GM18520 (cell line): ENCODE results near the gene PABPN1L.

Source experiments
- ATAC-seq: cut with Tn5 transposase; IDR thresholded peaks from one replicate; pipeline ENCODE4 v1.9.1; 2021; ENCODE audit not compliant: unreplicated experiment

The PABPN1L gene

GRCh38 chr16:88870608-88871348 lies 4.3 kb upstream of the PABPN1L start:
- ATAC-seq: no peak

DNA sequence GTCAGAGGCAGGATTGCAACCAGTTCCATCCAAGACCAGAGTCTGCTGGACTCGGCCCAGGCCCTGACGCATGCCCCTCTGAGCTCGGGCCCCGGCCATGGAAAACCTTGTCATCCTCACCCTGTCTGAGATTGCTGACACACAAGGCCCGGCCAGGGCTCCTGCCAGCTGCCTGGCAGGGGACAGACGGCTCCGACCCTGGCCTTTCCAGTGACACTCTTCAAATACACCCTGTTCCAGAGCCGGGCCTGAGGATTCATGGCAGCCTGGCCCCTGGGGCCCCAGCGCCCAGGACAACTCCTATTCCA lies 3.2 kb upstream of the PABPN1L start:
- no peak for ATAC-seq

- ATAC-seq: no peak
Measured at GRCh38 chr16:88868974-88869672, 2.7 kb upstream of the PABPN1L start.

- ATAC-seq: no peak
Measured at GRCh38 chr16:88867581-88868246, 1.3 kb upstream of the PABPN1L start.

DNA sequence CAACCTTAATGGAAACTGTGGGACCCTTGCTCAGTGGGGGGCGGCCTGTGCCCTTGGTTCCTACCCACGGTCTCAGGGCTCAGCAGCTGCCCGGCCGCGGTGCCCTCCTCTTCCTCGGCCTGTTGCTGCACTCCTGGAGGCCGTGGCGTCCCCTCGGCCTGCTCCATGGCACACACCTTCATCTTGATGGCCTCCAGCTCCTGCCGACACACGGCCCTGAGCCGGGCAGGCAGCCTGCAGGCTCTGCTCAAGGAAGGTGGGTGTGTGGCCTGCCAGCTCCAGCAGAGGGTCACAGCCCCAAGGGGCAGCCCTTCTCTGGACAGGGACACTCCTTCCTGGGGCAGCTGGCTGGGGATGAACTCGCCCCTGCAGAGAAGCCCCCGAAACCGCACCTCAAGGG lies 718 bp downstream of the PABPN1L start:
- ATAC-seq: no peak

GRCh38 chr16:88865310-88865709 lies 1.1 kb downstream of the PABPN1L start:
- no peak for ATAC-seq

- ATAC-seq: no peak
Measured at GRCh38 chr16:88864521-88864920, 1.9 kb downstream of the PABPN1L start.

DNA sequence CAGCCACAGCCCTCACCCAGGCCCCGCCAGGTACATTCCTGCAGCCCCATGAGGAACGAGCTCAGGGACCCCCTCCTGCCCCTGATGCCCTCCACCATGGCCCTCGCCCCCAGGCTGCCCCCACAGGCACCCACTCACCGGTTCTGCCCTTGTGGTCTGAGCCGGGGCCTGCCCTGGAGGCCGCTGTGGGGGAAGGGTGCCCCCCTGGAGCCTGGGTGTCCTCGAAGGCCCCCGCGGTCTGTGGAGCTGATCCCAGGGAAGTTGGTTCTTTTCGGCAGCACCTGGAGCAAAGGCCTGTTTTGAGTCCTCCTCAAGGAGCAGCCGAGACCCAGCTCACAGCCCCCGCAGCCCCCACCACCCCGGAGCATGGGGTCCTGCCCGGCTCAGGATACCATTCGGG lies 2.4 kb downstream of the PABPN1L start:
- ATAC-seq: no peak

DNA sequence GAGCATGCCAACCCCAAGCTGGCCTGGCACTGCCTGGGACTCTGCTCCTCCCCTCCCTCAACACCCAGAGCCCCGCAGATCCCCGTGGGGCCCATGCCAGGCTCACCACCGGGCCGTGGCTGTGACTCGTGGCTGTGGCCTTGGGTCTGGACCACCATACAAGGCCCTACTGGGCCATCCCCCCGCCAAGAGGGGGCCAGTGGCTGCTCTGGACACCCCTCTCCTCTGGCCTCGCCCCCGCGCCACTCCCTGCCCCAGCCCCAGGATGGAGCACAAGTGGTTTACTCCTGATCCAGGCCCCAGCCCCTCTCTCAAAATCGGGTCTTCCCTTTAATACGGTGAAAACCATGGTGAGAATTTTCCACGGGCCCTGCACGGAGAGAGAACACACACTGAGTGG lies 3.0 kb downstream of the PABPN1L start:
- ATAC-seq: no peak

- ATAC-seq: no peak
Measured at GRCh38 chr16:88862968-88863367, 3.5 kb downstream of the PABPN1L start.

DNA sequence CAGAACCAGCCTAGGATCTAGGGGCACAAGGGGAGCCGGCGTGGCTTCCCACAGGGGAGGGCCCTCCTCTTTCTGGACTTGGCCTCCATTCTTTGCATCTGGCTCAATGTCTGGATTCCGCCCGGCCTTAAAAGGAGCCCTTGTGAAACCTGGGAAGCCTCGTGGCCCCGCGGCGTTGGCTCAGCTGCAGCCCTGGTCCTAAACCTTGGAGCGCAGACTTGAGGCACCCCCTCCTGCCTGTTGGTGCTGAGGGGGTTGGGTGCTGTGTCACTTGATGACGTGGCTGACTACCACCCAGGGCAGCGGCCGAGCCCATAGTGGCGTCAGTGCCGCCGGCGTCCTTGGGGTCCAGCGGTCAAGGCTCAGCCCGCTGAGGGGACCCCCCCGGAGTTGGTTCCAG lies 5.1 kb downstream of the PABPN1L start:
- no peak for ATAC-seq

DNA sequence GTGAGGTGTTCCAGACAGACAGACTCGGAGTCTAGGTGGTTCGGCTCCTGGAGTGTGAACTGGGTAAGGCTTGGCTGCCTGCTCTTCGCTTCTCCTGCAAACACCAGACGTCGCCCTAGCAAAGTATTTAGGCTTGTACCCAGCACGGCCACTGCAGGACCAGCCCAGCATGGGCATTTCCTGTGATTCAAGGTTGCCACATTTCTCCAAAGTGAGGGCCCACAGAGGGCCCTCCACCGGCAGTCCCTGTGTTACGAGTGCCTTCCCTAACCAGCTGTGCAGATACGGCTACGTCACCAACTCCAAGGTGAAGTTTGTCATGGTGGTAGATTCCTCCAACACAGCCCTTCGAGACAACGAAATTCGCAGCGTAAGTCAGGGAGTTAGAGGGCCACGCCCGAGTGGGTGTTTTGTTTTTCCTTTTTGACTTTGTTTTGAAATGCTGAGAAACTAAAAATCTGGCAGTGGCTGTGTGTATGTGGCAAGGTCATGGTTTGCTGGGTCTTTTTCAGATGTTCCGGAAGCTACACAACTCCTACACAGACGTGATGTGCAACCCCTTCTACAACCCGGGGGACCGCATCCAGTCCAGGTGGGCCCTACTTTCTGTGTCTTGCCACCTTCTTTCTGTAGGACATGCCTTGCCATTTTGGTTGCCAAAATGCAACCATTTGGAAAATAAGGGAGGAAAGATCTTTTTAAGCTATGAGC lies 6.9 kb downstream of the PABPN1L start:
- ATAC-seq: no peak

- peak; percentile 36 for ATAC-seq
Measured at GRCh38 chr16:88857728-88858339, 8.6 kb downstream of the PABPN1L start.

DNA sequence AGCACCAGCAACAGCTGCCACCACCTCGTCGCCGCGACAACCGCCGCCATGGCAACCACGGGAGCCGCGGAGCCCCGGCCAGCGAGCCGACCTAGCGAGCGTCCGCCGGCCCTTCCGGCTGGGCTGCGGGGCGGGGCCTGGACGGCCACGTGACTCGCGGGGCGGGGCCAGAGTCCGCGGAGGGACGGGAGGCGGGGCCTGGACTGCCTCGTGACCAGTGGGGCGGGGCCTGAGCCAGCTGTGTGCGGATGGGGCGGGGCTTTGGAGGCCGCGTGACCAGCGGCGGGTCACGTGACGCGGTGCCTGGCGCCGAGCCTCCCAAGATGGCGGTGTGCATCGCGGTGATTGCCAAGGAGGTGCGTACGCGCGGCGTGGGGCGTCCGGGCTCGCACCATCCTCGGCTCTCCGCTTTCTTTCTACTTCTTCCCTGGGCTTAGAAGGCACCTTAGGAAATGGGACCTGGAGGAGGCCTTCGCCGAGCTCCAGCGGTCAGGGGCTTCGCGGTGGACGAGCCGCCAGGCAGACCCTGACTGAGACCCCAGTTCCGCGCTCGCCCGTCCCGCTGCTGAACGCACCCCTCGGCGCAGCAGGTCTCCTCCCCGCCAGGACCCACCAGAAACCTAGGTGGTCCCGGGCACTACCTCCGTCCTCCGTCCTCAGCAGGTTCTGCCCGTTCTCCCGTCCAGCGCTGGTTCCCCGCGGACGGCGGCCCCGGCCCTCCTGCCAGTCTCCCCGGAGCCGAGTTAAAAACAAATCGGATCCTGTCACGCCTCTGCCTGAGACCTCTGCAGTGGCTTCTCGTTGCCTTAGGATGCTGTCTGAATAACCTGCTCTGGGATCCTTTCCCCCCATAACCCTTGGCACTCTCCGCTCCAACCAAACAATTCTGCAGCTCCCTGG lies 9.4 kb downstream of the PABPN1L start, which contains the start of the genes GALNS and TRAPPC2L:
GALNS (minus strand) TSS at position 120 of the 900 bp plus-strand sequence; CDS start at position 50, 70 bp downstream.
TRAPPC2L (plus strand) TSS at position 300 of the 900 bp plus-strand sequence; CDS start at position 324, 24 bp downstream.
- ATAC-seq: peak; percentile 71

GRCh38 chr16:88856122-88856827 lies 10.2 kb downstream of the PABPN1L start:
- ATAC-seq: no peak

DNA sequence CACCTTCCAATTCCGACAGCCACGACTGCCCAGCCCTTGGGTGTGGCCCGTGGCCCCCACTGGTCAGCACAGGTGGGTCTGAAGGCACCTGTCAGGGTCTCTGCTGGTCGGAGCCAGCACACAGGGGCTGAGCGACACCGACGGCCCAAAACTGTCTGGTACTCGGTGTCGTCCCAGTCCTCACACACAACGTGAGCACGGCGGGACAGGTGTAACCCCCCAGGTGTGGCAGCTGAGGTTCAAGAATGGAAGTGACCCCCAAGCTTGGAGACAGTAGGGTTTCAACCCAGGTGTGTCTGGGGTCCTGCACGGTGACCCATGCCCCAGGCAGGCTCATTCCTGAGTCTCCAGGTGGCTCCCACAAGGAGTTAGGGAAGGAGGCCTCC lies 10.7 kb downstream of the PABPN1L start:
- ATAC-seq: no peak

- no peak for ATAC-seq
Measured at GRCh38 chr16:88855176-88855575, 11.3 kb downstream of the PABPN1L start.

DNA sequence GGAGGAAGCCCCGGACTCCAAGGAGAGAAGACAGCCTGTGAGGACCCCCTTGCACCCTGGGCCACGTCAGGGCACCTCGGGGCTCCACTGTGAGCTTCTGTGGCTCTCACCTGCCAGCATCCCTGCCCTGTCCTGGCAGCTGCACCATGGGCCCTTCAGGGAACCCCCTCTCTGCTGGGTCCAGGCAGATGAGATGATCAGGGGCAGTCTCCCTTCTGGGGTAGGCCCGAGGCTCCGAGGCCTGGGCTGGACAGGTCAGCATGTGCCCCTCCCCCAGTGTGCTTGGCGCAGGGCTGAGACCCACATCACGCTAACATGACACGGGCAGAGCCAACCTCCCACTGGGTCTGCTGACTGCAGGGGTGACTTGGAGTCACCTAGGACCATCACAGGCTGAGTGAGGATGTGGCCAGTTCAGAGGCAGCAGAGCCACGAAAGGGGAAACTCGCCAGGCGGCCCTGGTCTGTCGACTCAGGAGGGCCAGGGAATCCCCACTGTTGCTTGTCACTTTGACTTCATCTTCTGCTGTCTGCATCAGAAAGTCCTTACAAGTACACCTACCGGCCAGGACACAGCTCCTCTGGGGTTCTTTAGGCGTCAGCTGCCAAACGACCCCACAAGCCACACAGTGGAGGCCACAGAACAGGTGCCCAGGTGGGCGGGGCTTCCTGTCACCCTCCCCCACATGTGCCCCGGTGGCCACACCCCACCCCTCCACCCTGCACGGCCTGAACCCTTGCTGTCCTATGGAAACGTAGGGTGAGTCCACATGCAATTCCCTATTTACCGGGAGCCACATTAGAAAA lies 12.0 kb downstream of the PABPN1L start:
- no peak for ATAC-seq
